HG03139 (cell line): ENCODE data around the gene POU1F1.
"Not testable (repeated sequence)": the region's sequence is repeated elsewhere in the genome, so short reads cannot be mapped to it uniquely, and the experiment has no call there.

Source experiments
- ATAC-seq: cut with Tn5 transposase; IDR thresholded peaks from one replicate; pipeline ENCODE4 v1.9.1; 2021; ENCODE audit not compliant: unreplicated experiment

Gene POU1F1, protein sequence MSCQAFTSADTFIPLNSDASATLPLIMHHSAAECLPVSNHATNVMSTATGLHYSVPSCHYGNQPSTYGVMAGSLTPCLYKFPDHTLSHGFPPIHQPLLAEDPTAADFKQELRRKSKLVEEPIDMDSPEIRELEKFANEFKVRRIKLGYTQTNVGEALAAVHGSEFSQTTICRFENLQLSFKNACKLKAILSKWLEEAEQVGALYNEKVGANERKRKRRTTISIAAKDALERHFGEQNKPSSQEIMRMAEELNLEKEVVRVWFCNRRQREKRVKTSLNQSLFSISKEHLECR

DNA sequence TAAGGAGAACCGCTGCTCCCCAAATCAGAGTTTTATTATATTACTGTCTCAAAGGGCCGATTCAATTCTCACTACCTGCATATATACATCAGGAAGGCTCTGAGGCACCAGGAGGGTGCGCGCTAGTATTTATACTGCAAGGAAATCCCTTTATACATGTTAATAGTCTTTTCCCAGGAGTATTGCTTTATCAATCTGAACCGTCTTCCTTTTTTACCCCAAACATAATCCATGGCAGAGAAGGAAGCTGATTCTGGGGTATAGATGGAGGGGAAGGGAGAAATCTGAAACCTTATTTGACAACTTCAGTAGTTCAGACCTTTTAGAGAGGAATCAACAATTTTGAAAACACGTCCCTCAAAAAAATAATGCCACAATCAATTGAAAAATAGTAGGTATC is at the start of gene POU1F1:
Gene POU1F1 (minus strand): TSS at position 101 of the 400 bp plus-strand sequence. CDS start 122 bp downstream, outside the sequence.
- ATAC-seq, result no peak

GRCh38 chr3:87324609-87325008 is 48.2 kb upstream of the POU1F1 start:
- ATAC-seq, result no peak

DNA sequence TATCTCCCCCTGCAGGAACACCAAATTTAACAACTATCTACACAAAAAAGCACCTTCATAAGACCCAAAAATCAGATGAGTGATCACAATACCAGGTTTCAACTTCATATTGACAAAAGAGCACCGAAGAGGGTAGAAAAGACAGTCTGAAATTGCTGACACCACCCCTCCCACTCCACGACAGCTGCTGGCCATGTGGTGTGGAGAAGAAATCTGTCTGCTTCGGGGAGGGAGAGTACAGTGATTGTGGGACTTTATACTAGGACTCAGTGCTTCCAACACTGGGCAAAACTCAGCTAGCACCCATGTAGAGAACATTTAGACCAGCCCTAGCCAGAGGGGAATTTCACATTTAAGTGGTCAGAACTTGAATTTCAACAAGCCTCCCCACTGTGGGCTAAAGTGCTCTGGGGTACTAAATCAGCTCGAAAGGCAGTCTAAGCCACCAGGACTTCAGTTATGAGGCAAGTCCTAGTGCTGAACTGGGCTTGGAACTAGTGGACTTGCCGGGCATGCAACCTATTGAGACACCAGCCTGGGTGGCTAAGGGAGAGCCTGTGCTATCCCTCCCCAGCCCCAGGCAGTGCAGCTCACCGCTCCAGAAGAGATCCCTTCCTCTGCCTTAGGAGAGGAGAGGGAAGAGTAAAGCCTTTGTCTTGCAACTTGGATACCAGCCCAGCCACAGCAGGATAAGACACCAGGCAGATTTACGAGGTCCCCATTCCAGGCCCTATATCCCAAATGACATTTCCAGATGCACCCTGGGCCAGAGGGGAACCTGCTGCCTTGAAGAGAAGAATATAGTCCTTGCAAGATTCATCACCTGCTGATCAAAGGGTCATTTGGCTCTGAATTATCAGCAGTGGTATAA is 44.6 kb upstream of the POU1F1 start:
- no peak for ATAC-seq

- ATAC-seq, result no peak
Observed at GRCh38 chr3:87318617-87319021, 42.2 kb upstream of the POU1F1 start.

DNA sequence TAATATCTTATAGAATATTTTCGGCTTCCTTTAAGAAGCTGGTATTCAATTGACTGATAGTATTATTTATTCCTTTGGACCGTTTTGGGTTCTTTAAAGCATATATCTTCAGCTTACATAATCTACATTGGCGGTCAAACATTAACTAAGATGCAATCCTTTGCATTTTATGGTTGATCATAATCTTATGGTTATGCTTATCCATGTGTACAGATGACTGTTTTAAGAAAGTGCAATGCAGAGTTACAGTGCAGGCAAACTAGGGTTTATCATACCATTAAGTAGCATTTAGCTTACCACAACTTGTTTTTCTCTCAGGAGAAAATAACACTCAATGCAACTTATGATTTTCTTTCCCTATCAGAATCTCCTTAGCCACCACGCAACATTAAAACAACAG is 41.4 kb upstream of the POU1F1 start:
- ATAC-seq, result no peak

- no peak for ATAC-seq
Observed at GRCh38 chr3:87313641-87314040, 37.3 kb upstream of the POU1F1 start.

DNA sequence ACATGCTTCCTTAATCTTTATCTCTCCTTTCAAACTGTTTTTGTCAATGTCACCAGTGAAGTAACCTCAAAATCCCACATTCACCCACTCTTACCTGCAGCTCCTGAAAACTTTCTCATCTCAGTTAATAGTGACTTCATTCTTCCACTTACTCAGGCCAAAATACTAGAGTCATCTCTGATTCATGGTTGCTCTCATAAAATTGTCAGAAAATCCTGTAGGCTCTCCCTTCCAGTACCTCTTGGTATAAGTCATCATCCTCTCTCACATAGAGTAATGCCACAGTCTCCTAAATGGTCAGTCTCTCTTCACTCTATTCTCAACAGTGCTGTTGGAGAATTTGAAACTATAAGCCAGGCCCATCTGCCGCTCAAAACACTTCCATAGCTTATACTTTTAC is 34.9 kb upstream of the POU1F1 start:
- no peak for ATAC-seq

GRCh38 chr3:87309601-87310000 is 33.2 kb upstream of the POU1F1 start:
- no peak for ATAC-seq

DNA sequence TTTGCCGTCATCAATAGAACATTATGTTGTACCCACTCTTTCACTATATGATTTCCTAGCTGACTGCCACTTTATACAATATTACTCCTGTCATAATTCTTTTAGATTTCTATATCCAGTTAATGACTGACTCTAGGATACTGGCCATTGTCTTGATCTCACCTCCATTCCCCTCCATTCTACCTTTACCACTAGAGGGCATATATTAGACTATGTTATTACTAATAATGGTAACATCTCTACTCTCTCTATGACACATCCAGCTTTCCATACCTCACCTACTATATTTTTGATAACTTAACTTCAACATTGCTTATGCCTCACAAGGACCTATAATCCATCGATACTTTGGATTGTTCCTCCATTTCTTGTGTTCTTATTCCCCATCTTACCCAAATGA is 31.4 kb upstream of the POU1F1 start:
- ATAC-seq, result peak; percentile 64

- no peak for ATAC-seq
Observed at GRCh38 chr3:87305517-87305916, 29.1 kb upstream of the POU1F1 start.

- ATAC-seq, result not testable (repeated sequence)
Observed at GRCh38 chr3:87305031-87305430, 28.6 kb upstream of the POU1F1 start.

- ATAC-seq, result peak; percentile 69
Observed at GRCh38 chr3:87298111-87298718, 21.8 kb upstream of the POU1F1 start.

DNA sequence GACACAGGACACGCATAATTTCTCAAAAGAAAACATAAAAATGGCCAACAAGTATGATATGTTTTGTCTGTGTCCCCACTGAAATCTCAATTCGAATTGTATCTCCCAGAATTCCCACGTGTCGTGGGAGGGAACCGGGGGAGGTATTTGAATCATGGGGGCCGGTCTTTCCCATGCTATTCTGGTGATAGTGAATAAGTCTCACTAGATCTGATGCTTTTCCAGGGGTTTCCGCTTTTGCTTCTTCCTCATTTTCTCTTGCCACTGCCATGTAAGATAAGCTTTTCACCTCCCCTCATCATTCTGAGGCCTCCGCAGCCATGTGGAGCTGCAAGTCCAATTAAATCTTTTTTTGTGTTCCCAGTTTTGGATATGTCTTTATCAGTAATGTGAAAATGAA is 12.1 kb upstream of the POU1F1 start:
- no peak for ATAC-seq

- no peak for ATAC-seq
Observed at GRCh38 chr3:87287011-87287410, 10.6 kb upstream of the POU1F1 start.

- no peak for ATAC-seq
Observed at GRCh38 chr3:87272718-87273341, 3.6 kb downstream of the POU1F1 start.

DNA sequence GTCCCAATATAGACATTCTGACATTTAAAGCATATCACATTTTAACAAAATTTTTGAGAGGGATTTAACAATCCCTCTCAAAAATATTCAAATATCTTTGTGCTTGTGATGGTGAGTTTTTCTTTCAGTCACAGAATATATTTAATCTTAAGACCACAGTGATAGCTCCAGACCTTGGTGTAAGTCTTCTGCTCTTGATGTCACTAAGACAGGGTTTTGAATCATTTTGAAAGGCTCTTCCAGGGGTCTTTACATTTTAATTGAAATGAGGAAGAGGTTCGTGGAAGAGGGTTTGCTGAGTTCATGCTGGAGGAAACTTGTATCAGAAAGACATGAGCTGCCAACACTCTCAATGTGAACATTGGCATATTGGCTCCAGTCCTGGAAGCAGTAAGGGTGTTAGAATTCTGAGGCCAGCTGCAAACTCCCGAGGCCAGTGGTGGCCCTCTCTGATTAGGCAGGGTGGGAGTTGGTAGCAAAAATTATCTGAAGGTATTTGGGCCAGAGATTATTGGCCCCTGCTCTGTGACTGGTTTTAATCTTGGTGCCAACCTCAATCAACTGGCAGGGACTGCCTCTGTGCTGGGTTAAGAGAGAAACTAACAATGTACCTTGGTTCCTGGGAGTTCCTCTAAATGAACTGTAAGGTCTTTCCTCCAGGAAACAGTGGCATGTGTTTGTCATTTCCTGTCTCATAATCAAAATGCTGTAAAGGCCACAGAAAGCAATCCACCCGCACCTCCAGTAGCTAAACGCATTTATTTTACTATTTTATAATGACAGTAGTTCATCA is 5.3 kb downstream of the POU1F1 start:
- ATAC-seq, result no peak

- no peak for ATAC-seq
Observed at GRCh38 chr3:87269723-87270122, 6.7 kb downstream of the POU1F1 start.

DNA sequence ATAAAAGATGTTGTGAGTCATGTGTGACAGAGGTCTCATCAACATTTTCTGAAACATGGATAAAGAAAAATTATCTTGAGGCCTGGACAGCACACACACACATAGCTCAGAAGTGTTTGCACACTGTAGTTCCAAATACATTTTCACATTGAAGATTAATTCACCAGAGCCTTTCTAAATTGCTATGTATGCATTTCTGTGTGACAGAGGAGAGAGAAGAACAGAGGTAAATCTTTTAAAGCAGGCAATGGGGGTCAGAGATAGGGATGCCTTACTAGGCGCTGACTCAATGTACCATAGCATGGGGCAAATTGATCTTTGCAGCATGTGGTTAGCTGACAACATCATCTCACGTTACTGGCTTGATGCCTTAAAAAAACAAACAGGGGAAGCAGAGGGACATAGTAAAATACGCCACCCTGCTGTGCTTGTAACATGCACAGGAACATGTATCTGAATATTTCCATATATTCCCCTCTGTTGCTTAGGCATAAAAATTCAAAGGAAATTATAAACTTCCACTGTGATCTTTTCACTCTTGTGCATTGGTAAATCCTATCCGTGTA is 7.7 kb downstream of the POU1F1 start:
- no peak for ATAC-seq

DNA sequence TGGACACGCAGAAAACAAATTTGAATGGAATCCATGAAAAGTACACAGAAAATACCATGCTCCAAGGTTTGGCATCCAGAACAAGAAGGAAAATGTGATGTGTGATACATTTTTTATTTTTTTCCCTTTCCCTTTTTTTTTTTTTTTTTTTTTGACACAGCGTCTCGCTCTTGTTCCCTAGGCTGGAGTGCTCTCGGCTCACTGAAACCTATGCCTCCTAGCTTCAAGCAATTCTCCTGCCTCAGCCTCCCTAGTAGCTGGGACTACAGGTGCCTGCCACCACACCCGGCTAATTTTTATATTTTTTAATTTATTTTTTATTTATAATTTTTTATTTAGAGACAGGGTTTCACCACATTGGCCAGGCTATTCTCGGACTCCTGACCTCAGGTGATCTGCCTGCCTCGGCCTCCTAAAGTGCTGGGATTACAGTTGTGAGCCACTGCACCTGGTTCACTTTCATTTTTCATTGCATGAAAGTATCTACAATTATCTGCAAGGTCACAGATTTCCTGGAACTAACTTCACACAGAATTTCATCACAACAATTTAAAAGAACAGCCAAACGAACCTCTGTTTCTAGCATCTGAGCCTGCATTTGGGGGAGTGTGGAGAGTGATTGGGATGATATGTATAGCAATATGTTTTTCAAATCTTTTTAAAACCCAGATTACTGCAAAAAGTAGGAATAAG is 8.3 kb downstream of the POU1F1 start:
- ATAC-seq, result no peak

DNA sequence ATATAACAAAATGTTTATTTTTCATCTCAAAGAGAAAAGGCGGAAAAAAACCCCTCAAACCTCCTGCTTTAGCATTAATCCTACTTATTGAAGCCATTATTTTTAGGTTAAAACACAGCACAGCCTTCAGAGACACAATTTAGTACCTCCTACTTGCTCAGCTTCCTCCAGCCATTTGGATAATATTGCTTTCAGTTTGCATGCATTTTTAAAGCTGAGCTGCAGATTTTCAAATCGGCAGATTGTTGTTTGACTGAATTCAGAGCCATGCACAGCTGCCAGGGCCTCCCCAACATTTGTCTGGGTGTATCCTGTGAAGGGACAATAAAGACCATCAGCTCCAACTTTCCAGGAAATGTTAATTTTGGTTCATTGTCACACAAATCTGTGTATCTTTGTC is 14.5 kb downstream of the POU1F1 start:
- ATAC-seq, result no peak
